Prostate gland (tissue), 2 donors: ENCODE results near the gene PKLR. TPM values are rescaled to one million over a fixed set of nuclear protein-coding genes. Genes with fewer than 3 reads are reported as not detected.
A peak's percentile ranks its signal among the peaks of the same experiment; 100 is the strongest.

Source experiments
- DNase-seq: peaks from one replicate; pipeline ENCODE4 v3.0.0-alpha.2; 2019; ENCODE audit warnings: low spot score
- H3K27ac ChIP-seq, 2 donors: fragments of 200-600 bp; sonication (generic); 2 replicates each; pipeline ENCODE4 v1.5.1; 2017 to 2019
- H3K27me3 ChIP-seq: fragments of 200-600 bp; sonication (generic); replicated peaks from 2 replicates; pipeline ENCODE4 v1.5.1; 2019; ENCODE audit not compliant: insufficient read depth
- H3K36me3 ChIP-seq, 2 donors: fragments of 200-600 bp; sonication (generic); 1 replicate in 1 of 2; 2 replicates in 1 of 2; pipeline versions ENCODE4 v1.5.1 to v1.8.1; 2017 to 2019
- H3K4me1 ChIP-seq: fragments of 200-600 bp; sonication (generic); replicated peaks from 2 replicates; pipeline ENCODE4 v1.5.1; 2019
- H3K4me3 ChIP-seq, 2 donors: fragments of 200-600 bp; sonication (generic); 2 replicates each; pipeline ENCODE4 v1.5.1; 2017 to 2019
- H3K9me3 ChIP-seq: fragments of 200-600 bp; sonication (generic); 2 replicates; pipeline ENCODE4 v1.5.1; 2017
- POLR2A ChIP-seq: fragments of 450-650 bp; IDR thresholded peaks from one replicate; pipeline ENCODE4 v1.6.1; 2016; ENCODE audit warnings: antibody characterized with exemption, mild to moderate bottlenecking
- POLR2AphosphoS5 ChIP-seq: sonication (generic); formaldehyde crosslinking; IDR thresholded peaks from one replicate; pipeline ENCODE4 v1.6.1; 2017; ENCODE audit warnings: antibody characterized with exemption
- WGBS: methylation state at CpG from one replicate; pipeline ENCODE4 v1.1.5; 2018; 5-methylcytosine and 5-hydroxymethylcytosine counted together
- intact Hi-C: fragments of 100-400 bp; cut with DNase I; formaldehyde crosslinking; loops from one replicate; pipeline ENCODE4 v1.14.2; 2022
- total RNA-seq, 2 donors: library from RNA; depleted of rRNA; stranded (reverse); fragments of >200 nt; gene quantifications; one replicate each; pipeline ENCODE4 v1.1.0, GENCODE V29; 2016
- TF ChIP-seq, protein P1 (sequence below), 4 experiments: fragments of 200-600 bp in 2 of 4; fragments of 450-650 bp in 2 of 4; sonication (generic) in 2 of 4; IDR thresholded peaks; 1 replicate in 3 of 4; 2 replicates in 1 of 4; pipeline ENCODE4 v1.5.1; 2016 to 2019; ENCODE audit warnings: antibody characterized with exemption in 4 of 4, mild to moderate bottlenecking in 2 of 4, moderate library complexity in 2 of 4

The PKLR gene
- total RNA-seq, 2 donors from 2014 or later = not detected

DNA sequence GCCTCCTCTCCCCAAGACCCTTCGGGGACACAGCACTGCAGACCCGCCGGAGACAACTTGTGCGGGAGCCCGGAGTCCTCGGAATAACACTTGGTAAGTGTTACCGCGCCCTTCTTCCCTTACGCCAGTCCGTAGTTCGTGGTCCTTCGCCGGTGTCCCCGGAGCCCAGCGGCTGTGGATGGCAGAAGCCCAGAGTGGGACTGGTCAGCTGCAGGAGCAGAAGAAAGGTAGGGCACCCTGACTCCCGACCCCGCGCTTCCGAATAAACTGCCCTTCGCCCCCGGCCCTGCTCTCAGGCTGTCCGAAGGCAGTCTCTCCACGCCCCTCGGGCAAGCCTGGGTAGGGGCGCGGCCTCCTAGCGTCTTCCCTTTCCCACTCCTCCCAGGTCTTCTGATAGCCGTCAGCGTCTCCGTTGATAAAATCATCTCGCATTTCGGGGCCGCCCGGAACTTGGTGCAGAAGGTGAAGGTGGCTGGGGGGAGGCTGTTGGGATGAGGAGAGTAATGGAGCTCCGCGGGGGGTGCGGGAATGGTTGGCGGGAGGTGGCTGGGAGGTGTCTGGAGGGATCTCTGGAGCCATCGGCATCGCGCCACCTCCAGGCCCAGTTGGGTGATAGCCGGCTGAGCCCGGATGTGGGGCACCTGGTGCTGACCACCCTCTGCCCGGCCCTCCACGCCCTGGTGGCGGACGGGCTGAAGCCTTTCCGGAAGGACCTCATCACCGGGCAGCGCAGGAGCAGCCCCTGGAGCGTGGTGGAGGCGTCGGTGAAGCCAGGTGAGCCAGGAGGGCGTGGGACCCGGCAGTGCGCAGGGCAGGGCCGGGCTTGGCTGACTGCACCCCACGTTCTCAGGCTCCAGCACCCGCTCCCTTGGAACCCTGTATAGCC is 23.7 kb upstream of the PKLR start:
- Histone ChIP-seq H3K36me3 (no peaks in the 10 kb centered on the region), H3K27me3 (no peaks in the 10 kb centered on the region), H3K4me1 (peaks cover 4% of the 10 kb centered on the region), H3K27ac (peak overlapping the region; percentile 95 to 97), H3K4me3 (peak overlapping the region; percentile 86 to 88), H3K9me3 (no peaks in the 10 kb centered on the region)
- DNase-seq = peak; percentile 70
- no peak for TF ChIP-seq POLR2AphosphoS5
- TF ChIP-seq, protein P1, sequence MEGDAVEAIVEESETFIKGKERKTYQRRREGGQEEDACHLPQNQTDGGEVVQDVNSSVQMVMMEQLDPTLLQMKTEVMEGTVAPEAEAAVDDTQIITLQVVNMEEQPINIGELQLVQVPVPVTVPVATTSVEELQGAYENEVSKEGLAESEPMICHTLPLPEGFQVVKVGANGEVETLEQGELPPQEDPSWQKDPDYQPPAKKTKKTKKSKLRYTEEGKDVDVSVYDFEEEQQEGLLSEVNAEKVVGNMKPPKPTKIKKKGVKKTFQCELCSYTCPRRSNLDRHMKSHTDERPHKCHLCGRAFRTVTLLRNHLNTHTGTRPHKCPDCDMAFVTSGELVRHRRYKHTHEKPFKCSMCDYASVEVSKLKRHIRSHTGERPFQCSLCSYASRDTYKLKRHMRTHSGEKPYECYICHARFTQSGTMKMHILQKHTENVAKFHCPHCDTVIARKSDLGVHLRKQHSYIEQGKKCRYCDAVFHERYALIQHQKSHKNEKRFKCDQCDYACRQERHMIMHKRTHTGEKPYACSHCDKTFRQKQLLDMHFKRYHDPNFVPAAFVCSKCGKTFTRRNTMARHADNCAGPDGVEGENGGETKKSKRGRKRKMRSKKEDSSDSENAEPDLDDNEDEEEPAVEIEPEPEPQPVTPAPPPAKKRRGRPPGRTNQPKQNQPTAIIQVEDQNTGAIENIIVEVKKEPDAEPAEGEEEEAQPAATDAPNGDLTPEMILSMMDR (IDR thresholded peaks at IDR 0.05) = peak in 3 of 4 experiments; percentile 42 to 66 (median 50)
- peak; percentile 8 for TF ChIP-seq POLR2A
- intact Hi-C loops = loop anchor here (2.0 to 5.0 kb wide), 5 partner anchors 16 to 267 kb away; partner anchors contain the start of genes ASH1L, ENTREP3 and FDPS
- 3% methylated on average over 58 of the region's 59 CpGs for WGBS

DNA sequence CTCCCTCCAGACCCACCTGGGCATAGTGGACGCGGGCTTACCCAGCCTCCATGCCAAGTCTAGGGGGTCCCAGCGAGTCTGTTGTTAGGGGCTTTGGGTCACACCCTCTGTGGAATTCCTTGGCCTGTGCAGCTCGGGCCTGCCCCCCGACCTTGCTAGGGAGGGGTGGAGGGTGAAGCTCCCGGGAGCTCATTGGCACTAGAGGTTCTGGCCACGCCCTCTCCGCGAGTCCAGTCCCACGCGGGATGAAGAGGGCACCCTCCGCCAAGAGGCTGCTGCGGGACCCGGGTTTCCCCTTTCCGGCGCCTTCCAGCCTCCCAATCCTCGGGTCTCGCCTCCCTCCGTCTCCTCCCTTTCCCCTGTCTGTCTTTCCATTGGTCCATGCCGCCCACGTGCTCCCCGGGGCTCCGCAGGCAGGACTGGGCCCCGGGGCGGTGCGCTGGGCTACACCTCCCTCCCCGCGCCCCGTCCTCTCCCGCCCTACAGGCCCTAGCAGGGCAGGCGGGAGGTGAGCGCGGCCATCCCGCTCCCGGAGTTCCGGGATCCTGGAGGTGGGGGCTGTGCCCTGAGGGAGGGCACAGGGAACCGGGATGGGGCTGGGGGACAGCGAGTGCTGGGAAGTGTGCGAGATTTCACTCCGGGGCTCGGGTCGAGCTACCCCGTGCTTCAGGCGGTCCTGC is 22.9 kb upstream of the PKLR start:
- TF ChIP-seq POLR2AphosphoS5 (peak; percentile 92), POLR2A (peak; percentile 87)
- TF ChIP-seq, protein P1 (IDR thresholded peaks at IDR 0.05) = peak in 1 of 4 experiments; percentile 31
- no peaks in the 10 kb centered on the region for H3K9me3 ChIP-seq
- peak; percentile 97 for DNase-seq
- intact Hi-C loops = loop anchor here (2.0 to 5.0 kb wide), 5 partner anchors 15 to 268 kb away; partner anchors contain the start of genes ASH1L, ENTREP3 and FDPS
- H3K27me3 ChIP-seq = no peaks in the 10 kb centered on the region
- WGBS = under 1% methylated on average over 36 of the region's 44 CpGs
- no peaks in the 10 kb centered on the region for H3K36me3 ChIP-seq
- H3K4me3 ChIP-seq = peak overlapping the region; percentile 86 to 88
- peak overlapping the region; percentile 95 to 97 for H3K27ac ChIP-seq
- peaks cover 4% of the 10 kb centered on the region for H3K4me1 ChIP-seq

DNA sequence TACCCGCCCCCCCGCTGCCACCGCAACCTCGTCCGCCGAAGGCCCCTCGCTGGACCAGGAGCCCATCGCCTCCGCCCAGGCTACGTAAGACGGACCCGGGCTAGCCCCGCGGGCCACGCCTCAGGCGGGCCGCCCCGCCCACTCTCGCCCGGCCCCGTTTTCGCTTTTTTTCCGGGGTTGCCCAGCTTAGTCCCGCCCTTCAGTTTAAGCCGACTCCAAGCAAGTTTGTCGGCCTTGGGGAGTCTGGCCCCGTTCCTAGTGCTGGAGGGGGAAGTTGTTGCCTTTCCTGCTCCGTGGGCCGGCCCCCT is 22.4 kb upstream of the PKLR start:
- peak; percentile 84 for DNase-seq
- peaks cover 4% of the 10 kb centered on the region for H3K4me1 ChIP-seq
- H3K27ac ChIP-seq = peak overlapping the region; percentile 95 to 97
- H3K36me3 ChIP-seq = no peaks in the 10 kb centered on the region
- H3K27me3 ChIP-seq = no peaks in the 10 kb centered on the region
- H3K9me3 ChIP-seq = no peaks in the 10 kb centered on the region
- no peak for TF ChIP-seq POLR2AphosphoS5
- TF ChIP-seq, protein P1 (IDR thresholded peaks at IDR 0.05) = no peak
- TF ChIP-seq POLR2A = peak; percentile 6
- peak overlapping the region; percentile 86 to 88 for H3K4me3 ChIP-seq
- under 1% methylated on average over 29 of the region's 29 CpGs for WGBS
- intact Hi-C loops = loop anchor here (2.0 to 5.0 kb wide), 5 partner anchors 15 to 269 kb away; partner anchors contain the start of genes ASH1L, ENTREP3 and FDPS

DNA sequence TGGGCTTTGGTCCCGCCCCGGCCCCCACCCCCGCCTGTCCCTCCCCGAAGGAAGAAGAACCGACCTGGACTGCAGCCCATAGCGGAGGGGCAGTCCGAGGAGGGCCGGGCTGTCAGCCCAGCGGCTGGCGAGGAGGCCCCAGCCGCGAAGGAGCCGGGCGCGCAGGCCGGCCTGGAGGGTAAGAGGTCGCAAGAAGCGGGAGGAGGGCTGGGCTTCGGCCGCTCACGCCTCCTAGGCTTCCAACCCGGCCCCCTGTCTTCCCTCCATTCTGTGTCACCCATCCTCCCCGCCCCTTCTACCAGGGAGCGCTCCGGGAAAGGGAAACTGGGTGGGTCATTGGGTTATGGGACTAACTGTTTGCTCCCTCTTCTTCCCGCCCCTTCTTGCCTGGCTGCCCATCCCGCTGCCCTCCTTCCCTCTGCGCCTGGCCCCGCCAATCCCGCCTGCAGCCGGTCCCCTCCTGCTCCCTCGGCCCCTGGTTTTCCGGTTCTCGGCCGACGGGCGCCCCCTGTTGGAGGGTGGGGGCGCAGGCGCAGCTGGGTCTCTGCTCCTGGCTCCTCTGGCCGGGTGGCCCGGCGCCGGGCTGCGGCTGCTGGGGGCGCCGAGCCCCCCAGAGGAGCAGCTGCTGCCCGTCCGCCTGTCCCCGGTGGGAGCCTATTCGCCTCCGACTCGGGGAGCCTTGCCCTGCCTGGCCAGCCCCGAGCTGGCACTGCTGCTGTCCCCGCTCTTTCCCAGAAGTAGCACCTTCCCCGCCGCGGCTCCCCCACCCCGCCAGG is 21.9 kb upstream of the PKLR start:
- H3K27me3 ChIP-seq = no peaks in the 10 kb centered on the region
- peaks cover 4% of the 10 kb centered on the region for H3K4me1 ChIP-seq
- peak; percentile 80 for DNase-seq
- H3K27ac ChIP-seq = peak overlapping the region; percentile 95 to 97
- TF ChIP-seq, protein P1 (IDR thresholded peaks at IDR 0.05) = peak; percentile 95 to 99 (median 97)
- peak; percentile 44 for TF ChIP-seq POLR2A
- peak; percentile 59 for TF ChIP-seq POLR2AphosphoS5
- peak overlapping the region; percentile 86 to 88 for H3K4me3 ChIP-seq
- intact Hi-C loops = loop anchor here (5.0 kb wide), 4 partner anchors 66 to 269 kb away; partner anchors contain the start of genes ASH1L and ENTREP3
- H3K9me3 ChIP-seq = no peaks in the 10 kb centered on the region
- no peaks in the 10 kb centered on the region for H3K36me3 ChIP-seq
- WGBS = under 1% methylated on average over 48 of the region's 58 CpGs
